ENCODE results near the gene SCNM1. TPM values are rescaled to one million over a fixed set of nuclear protein-coding genes. Genes with fewer than 3 reads are reported as not detected.

The SCNM1 gene, protein sequence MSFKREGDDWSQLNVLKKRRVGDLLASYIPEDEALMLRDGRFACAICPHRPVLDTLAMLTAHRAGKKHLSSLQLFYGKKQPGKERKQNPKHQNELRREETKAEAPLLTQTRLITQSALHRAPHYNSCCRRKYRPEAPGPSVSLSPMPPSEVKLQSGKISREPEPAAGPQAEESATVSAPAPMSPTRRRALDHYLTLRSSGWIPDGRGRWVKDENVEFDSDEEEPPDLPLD
- total RNA-seq: 10 to 100 TPM; 55.3 to 69.4 TPM

DNA sequence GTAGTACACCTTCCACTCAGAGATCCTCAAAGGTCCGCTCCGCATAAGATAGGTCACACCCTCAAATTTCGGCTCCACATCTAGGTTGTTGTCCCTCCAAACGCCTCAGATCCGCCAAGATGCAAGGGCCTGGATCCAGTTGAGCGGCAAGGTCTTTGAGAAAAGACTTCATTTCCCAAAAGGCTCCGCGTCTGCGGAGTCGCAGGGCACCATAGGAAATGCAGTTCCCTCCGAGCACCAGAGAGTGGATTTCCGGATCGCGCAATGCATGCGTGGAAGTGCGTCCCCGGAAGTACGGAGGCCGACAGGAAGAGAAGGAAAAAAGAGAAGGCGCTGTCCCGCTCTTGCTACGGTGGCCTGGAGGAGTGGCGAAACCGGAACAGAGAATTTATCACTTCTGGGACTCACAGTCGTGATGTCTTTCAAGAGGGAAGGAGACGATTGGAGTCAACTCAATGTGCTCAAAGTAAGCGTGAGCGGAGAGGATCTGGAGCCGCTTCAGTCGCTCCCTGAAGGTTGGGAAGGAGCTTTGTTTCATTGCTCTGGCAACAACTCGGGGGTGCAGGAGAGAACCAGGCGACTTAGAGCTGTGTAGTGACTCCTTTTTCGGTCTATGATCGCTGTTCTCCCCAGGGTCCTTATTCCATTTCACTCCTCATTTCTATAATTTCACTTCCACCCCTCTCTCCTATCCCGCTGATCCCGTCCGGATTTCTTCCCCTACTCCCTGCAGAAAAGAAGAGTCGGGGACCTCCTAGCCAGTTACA is at the start of gene SCNM1, which contains the start of gene LYSMD1:
SCNM1 (plus strand) TSS at position 407 of the 767 bp plus-strand sequence; CDS start at position 416, 9 bp downstream.
LYSMD1 (minus strand) TSS at position 165 of the 767 bp plus-strand sequence. CDS start 644 bp downstream, outside the sequence.
- Mint-ChIP-seq H3K4me1 (peaks cover 24% of the 10 kb centered on the region), H3K27ac (peak within 1 kb of the TSS; percentile 99), H3K9me3 (no peaks in the 10 kb centered on the region), H3K36me3 (ENCODE audit: low read depth) (peaks cover 88% of the 10 kb centered on the region), H3K4me3 (peak within 1 kb of the TSS; percentile 99), H3K27me3 (no peaks in the 10 kb centered on the region)
- peak; percentile 96 for ATAC-seq (replicated peaks)

GRCh38 chr1:151124763-151125403 is 41.1 kb upstream of the SCNM1 start:
- ATAC-seq (replicated peaks): no peak
- H3K4me1 Mint-ChIP-seq: peaks cover 14% of the 10 kb centered on the region
- H3K27me3 Mint-ChIP-seq: no peaks in the 10 kb centered on the region
- no peak overlapping the region for H3K4me3 Mint-ChIP-seq
- H3K9me3 Mint-ChIP-seq: no peaks in the 10 kb centered on the region
- H3K27ac Mint-ChIP-seq: peak overlapping the region; percentile 42
- H3K36me3 Mint-ChIP-seq (ENCODE audit: low read depth): no peaks in the 10 kb centered on the region

- H3K27me3 Mint-ChIP-seq: peaks cover 7% of the 10 kb centered on the region
- H3K36me3 Mint-ChIP-seq (ENCODE audit: low read depth): no peaks in the 10 kb centered on the region
- no peak overlapping the region for H3K27ac Mint-ChIP-seq
- no peak overlapping the region for H3K4me3 Mint-ChIP-seq
- no peaks in the 10 kb centered on the region for H3K9me3 Mint-ChIP-seq
- peaks cover 9% of the 10 kb centered on the region for H3K4me1 Mint-ChIP-seq
- ATAC-seq (replicated peaks): no peak
These were observed 37.1 kb upstream of the SCNM1 start for GRCh38 chr1:151128800-151129199.

- peak overlapping the region; percentile 7 for H3K27ac Mint-ChIP-seq
- peak overlapping the region; percentile 70 for H3K4me3 Mint-ChIP-seq
- peak; percentile 95 for ATAC-seq (replicated peaks)
These were observed 34.9 kb upstream of the SCNM1 start for GRCh38 chr1:151130987-151131586.

DNA sequence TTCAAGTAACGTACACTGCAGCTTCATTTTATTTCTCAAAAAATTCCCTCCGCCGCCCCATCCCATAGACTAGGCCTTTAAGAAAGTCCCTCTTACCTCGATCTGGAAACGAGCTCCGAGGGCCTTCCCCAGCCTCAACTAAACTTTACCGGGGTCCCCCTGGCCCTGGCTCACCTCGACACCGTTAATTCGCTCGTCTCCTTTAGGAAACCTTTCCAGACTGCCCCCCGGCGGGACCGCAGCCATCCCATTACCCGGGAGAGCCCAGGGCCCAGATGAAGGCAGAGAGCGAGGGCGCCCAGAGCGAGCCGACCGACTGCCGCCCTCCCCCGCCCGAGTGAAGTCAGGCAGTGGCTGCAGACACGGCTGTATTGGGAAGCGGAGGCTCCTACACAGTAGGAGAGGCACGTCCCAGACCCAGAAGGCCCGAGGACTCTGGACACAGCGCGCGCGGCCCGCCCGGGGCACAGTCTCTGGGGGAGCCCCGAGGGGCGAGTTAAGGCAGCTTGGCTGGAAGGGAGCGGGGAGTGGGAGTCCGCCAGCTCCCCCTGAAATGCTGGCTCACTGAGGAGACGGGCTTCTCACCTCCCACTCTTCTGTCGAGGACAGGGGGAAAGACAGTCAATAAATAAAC is 34.1 kb upstream of the SCNM1 start:
- Mint-ChIP-seq H3K4me3 (peak overlapping the region; percentile 70), H3K27me3 (peaks cover 7% of the 10 kb centered on the region), H3K4me1 (no peaks in the 10 kb centered on the region), H3K36me3 (ENCODE audit: low read depth) (no peaks in the 10 kb centered on the region), H3K9me3 (no peaks in the 10 kb centered on the region), H3K27ac (peak overlapping the region; percentile 7)
- ATAC-seq (replicated peaks): peak; percentile 25

More at GRCh38 chr1:151130987-151131586, 34.9 kb upstream of the SCNM1 start:
- H3K9me3 Mint-ChIP-seq: no peaks in the 10 kb centered on the region
- H3K27me3 Mint-ChIP-seq: peaks cover 7% of the 10 kb centered on the region
- H3K4me1 Mint-ChIP-seq: no peaks in the 10 kb centered on the region
- no peaks in the 10 kb centered on the region for H3K36me3 Mint-ChIP-seq (ENCODE audit: low read depth)

DNA sequence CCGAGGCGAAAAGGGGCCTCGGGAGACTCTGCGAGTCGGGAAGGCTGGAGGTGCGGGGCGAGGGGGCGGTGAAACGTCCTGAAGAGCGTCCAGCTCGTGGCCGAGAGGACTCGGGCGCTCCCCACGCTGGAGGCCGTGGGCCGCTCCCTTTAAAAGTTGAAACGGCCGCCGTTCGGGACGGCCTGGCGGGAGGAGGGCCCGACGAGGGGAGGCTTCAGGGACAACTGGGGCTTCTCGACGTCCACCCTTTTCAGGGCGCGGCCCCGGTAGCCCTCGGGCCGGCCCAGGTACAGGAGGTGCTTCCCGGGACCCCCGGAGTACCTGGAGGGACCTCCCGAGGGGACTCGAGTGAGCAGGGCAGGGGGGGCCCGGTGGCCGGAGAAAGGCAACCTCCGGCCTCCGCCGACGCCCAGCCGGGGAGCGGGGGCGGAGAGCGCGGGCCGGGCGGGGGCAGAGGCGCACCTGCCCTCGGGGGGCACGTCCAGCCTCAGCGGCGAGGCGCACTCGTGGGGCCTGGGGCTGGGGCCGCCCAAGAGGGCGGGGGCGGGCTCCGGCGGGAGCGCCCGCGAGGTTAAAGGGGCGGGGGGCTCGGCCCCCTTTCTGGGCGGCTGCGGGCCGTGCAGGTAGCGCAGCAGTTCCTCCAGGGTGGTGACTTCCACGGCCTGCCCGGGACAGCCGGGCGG is 33.5 kb upstream of the SCNM1 start:
- no peak overlapping the region for H3K27ac Mint-ChIP-seq
- H3K36me3 Mint-ChIP-seq (ENCODE audit: low read depth): no peaks in the 10 kb centered on the region
- no peaks in the 10 kb centered on the region for H3K9me3 Mint-ChIP-seq
- no peaks in the 10 kb centered on the region for H3K4me1 Mint-ChIP-seq
- peaks cover 7% of the 10 kb centered on the region for H3K27me3 Mint-ChIP-seq
- H3K4me3 Mint-ChIP-seq: peak overlapping the region; percentile 70
- no peak for ATAC-seq (replicated peaks)

DNA sequence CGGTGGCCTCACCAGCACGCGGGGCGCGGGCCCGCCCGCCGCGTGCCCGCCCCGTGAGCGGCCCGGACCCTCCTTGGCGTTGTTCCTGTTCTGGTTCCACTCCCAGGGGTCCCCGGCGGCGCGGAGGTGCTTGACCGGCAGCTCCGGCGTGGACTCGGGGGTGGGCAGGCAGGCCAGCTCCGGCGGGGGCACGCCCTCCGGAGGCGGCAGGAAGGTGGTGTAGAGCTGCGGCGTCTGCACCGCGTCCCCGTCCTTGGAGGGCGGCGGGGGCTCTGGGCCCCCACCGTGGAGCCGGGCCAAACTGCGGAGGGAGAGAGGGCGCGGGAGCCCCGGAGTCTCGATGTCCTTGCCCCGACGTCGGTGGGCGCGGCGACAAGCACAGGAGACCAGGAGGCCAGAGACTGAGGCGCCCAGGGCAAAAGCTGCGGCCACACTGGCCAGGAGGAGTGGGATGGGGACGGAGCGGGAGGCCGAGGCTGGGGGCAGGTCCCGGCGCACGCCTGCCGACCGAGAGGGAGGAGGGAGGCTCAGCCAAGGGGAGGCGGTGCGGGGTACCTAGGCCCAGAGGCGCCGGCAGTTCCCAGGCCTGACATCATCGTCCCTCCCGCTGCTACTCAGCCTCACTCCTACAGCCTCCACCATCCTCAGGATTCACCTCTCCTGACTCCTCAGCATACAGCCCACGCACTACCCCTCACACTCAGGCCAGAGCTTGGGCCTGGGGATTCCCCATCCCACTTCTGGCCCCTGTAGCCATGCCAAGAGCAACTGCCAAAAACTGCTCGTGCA is 32.7 kb upstream of the SCNM1 start:
- no peaks in the 10 kb centered on the region for H3K4me1 Mint-ChIP-seq
- no peak overlapping the region for H3K27ac Mint-ChIP-seq
- H3K36me3 Mint-ChIP-seq (ENCODE audit: low read depth): no peaks in the 10 kb centered on the region
- no peak for ATAC-seq (replicated peaks)
- peaks cover 7% of the 10 kb centered on the region for H3K27me3 Mint-ChIP-seq
- H3K4me3 Mint-ChIP-seq: no peak overlapping the region
- no peaks in the 10 kb centered on the region for H3K9me3 Mint-ChIP-seq

DNA sequence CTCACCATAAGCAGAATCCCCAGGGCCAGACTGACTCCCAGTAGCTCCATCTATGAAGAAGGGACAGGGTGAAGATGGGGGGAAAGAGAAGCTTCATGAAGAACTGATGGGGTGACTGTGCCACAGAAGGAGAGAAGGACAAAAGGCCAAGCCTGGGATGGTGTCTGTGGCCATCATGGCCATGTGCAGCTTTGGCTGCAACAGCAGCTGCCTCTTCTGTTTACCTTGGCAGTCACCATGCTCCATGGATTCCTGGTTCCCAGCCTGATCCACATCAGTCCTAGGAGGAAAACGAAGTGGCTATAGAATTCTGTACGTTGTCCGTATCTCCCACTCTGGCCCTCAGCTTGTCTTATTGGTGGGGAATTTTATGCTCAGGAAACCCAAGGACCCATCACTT is 31.5 kb upstream of the SCNM1 start:
- no peak for ATAC-seq (replicated peaks)
- no peaks in the 10 kb centered on the region for H3K4me1 Mint-ChIP-seq
- no peak overlapping the region for H3K27ac Mint-ChIP-seq
- H3K4me3 Mint-ChIP-seq: no peak overlapping the region
- peaks cover 7% of the 10 kb centered on the region for H3K27me3 Mint-ChIP-seq
- H3K36me3 Mint-ChIP-seq (ENCODE audit: low read depth): no peaks in the 10 kb centered on the region
- no peaks in the 10 kb centered on the region for H3K9me3 Mint-ChIP-seq

DNA sequence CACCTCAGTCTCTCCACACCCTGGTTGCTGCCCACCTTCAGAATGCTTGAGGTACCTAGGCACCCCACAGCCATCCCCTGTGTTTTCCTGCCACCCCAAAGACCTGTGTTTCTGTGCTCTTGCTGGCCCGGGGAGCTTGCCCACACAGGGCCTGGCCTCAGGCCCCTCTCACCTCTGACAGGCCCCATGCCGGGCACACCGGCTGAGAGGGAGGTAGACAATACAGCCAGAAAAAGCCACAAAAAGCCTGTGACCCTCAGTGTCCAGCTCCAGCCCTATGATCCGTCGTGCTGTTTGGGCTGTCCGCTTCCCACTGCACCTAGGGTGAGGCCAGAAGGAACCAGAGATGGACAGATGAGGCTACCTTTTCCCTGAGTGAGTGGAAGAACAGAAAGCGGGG is 31.0 kb upstream of the SCNM1 start:
- Mint-ChIP-seq H3K4me3 (no peak overlapping the region), H3K9me3 (no peaks in the 10 kb centered on the region), H3K4me1 (no peaks in the 10 kb centered on the region), H3K27ac (no peak overlapping the region), H3K36me3 (ENCODE audit: low read depth) (no peaks in the 10 kb centered on the region), H3K27me3 (peaks cover 7% of the 10 kb centered on the region)
- ATAC-seq (replicated peaks): no peak

- ATAC-seq (replicated peaks): no peak
- Mint-ChIP-seq H3K4me3 (no peak overlapping the region), H3K9me3 (no peaks in the 10 kb centered on the region), H3K4me1 (no peaks in the 10 kb centered on the region), H3K27me3 (peaks cover 3% of the 10 kb centered on the region), H3K27ac (no peak overlapping the region), H3K36me3 (ENCODE audit: low read depth) (no peaks in the 10 kb centered on the region)
These were observed 30.2 kb upstream of the SCNM1 start for GRCh38 chr1:151135433-151136385.

GRCh38 chr1:151137789-151138188 is 28.2 kb upstream of the SCNM1 start:
- Mint-ChIP-seq H3K27me3 (no peaks in the 10 kb centered on the region), H3K27ac (no peak overlapping the region), H3K9me3 (no peaks in the 10 kb centered on the region), H3K4me1 (no peaks in the 10 kb centered on the region), H3K4me3 (no peak overlapping the region), H3K36me3 (ENCODE audit: low read depth) (no peaks in the 10 kb centered on the region)
- ATAC-seq (replicated peaks): no peak

DNA sequence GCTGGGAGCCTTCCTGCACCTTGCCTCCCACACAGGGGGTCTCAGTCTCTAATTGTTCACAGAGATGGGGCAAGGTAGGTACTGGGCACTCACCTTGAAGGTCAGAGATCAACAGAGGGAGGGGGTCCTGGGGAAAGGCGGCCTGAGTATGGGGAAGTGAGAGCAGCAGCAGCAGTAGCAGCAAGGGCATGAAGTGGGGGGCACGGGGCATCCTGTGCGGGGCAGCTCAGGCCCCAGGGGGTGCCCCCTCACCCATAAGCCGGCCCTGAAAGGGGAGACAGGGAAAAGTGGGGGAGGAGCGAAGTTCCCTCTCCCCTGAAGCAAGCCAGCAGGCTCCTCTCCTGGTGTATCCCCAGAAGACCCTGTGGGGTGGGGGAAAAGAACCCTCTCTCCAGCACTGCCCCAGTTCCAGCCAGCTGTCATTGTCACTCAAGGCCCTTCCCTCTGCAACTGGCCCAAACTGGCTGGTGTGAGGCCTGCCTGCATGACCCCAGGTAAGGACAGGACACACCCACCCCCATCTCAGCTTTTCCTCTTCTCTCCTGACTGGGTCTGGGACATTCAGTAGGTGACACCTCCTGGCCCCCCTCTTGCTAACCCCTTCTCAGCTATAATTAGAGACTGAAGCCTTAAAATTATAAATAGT is 23.4 kb upstream of the SCNM1 start:
- ATAC-seq (replicated peaks): no peak
- no peaks in the 10 kb centered on the region for H3K9me3 Mint-ChIP-seq
- no peak overlapping the region for H3K4me3 Mint-ChIP-seq
- no peaks in the 10 kb centered on the region for H3K36me3 Mint-ChIP-seq (ENCODE audit: low read depth)
- H3K27me3 Mint-ChIP-seq: no peaks in the 10 kb centered on the region
- H3K27ac Mint-ChIP-seq: no peak overlapping the region
- peaks cover 11% of the 10 kb centered on the region for H3K4me1 Mint-ChIP-seq
